Stimulated activated CD8-positive, alpha-beta memory T cell treated with anti-CD3 and anti-CD28 coated beads, Interleukin-4, amount 100 ng/mL, for 48 hours (primary cell): ENCODE measurements around the gene PXK.
A peak's percentile ranks its signal among the peaks of the same experiment; 100 is the strongest.

Experiments used
- DNase-seq: peaks from one replicate; pipeline ENCODE4 v3.0.0-alpha.2; 2020

Gene PXK

DNA sequence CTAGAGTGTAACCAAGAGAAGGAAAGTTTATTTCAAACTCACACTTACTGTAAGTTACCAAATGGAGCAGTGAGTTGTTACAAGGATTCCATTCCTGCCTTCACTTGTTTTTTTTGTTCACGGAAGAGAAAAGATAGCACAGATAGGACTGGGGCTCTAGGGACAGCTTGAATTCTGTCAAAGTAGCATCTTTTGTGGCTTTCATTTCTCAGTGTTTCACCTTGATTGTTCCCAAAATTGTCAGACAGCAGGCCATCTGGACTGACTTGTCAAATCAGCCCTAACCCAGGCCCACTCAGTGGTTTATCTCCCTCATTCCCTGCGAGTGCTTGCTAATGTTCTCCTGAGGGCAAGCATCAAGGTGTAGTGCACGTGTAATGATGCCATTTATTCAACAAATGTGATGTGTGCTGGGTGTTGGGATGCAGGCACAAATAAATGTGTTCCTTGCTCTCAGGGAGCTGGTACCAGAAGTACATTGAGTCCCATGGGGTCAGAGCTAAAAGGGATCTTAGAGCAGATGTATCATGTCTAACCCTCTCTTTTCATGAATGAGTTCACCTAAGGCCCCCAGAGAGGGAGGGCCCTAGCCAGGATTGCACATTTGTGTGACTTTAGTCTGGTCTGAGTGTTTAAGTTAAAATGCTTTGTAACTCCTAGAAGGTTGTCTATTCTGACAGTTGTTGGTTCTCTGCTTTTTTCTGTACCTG lies 51.8 kb downstream of the PXK start:
- no peak for DNase-seq

- DNase-seq: no peak
Measured at GRCh38 chr3:58386626-58387365, 54.1 kb downstream of the PXK start.

- DNase-seq: no peak
Measured at GRCh38 chr3:58387650-58388546, 55.2 kb downstream of the PXK start.

DNA sequence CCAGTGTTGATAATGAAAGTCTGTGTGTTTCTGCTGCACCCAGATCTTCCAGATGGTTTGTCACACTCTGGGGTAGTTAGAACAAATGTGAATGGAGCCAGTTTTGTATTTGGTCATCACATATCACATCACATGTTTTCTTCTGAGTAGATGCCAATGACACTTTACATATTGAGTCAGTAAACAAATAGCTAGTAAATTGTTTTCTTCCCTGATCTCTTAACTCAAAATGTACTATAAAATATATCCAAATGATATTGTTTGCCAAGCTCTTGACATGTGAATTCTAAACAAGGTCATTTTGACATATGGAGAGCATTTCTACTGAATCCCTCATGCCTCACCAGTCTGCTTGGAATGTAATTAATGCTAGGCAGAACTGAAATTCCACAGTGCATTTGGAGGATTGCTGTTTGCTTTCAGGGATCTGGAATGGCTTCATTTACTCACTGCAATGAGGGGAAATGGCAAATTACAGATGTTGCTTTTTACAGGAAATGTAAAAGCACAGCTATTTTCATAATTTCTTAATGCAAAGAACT lies 55.9 kb downstream of the PXK start:
- DNase-seq: no peak

GRCh38 chr3:58391156-58391865 lies 58.6 kb downstream of the PXK start:
- no peak for DNase-seq

DNA sequence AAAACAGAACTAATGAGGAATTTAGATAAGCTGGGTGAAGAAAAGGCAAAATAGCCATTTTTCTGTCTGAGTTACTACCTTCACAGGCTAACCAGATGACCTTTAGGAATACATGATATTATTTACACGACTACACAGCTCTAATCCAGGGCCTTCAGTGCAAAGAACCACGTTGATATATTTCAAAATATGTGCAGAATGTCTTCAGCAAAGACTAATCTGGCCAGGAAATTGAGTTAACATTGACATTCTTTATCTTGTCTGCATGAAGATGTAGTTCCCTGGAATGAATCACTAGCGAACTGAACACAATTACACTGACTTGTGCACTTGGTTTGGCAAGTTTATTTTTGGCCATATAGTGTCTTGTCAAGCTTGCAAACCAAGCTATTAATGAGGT lies 59.5 kb downstream of the PXK start:
- DNase-seq: no peak

GRCh38 chr3:58394339-58394738 lies 61.6 kb downstream of the PXK start:
- no peak for DNase-seq

DNA sequence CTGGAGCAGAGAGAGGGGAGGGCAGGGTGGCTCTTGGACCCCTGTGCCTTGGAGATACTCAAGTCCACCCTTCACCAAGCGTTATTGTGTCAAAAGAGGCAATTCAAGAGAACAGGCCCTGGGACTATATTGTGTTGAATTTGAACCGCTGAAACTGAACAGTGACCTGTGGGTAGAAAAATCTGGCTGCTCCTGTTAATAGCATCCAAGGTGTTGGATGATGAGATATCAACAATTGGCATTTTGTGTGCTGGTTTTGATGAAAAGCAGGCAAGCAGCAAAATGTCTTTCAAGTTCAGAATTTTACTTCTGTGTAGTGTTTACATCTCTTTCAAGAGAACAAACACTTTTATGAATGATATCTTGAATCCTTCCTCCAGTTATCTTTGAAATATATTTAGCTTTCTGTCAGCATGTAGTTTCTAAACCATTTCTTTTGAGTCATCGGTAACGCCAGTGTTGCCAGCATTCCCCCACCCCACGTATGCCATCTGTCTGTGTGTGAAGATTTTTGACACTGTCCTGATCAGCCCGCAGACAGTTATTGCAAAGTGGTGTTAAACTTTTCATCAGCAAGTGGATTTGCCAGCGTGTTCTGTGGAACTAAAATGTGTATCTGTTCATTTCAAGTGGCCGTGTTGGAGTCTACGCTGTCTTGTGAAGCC lies 66.1 kb downstream of the PXK start:
- DNase-seq: no peak

DNA sequence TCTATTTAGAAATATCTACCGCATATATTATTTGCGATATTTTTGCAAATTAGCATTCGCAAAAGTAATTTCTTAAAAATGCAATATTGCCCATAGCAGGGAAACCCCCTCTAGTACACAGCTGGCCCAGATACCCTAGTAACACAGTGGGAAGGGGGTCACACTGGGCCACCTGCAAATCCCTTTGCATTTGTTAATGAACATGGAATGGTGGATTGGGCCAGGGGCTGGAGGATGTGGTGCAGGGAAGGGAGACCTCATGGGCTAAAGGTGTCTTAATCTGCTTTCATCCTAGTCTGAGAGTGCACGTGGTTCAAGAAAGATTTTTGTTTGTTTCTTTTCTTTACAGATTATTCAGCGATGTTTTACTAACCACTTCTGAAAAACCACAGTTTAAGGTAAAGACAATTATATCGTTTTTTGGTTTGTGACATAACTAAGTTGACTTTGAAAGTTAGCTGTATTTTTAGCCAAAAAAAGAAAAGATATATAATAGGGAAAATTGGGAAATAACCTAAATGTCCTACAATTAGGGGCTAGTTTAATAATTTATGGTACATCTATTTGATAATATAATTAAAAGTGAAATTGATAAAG lies 70.9 kb downstream of the PXK start:
- DNase-seq: no peak

DNA sequence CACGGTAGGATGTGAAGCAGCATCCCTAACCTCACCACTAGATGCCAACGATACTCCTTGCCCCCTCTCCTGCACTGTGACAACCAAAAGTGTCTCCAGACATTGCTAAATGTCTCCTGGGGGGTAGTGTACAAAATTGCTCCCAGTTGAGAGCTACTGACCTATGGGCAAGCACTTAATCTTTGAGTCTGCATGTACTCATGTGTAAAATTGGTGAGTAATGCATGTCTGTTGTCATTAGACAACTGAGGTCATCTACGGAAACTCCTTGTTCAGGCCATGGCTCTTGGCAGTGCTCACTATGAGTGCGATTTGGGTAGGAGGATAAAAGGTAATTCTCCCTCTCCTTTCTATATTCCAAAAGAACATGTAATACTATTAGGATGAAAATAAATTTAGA lies 71.7 kb downstream of the PXK start:
- DNase-seq: no peak

DNA sequence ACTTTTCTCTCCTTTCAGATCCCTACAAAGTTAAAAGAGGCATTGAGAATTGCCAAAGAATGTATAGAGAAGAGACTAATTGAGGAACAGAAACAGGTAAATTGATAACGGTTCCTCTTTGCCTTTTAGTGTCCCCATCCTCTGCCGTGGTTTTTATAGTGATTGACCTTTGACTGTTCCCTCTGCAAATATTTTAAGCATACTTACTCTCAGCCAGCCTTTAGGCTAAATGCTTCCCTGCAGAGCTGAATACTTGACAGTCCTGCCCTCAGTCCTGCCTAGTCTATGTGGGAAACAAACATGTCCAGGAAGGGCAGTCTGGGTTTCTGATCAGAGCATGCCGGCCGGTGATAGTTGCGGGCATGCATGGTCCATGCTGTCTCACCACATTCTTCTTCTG lies 76.2 kb downstream of the PXK start:
- DNase-seq: no peak

DNA sequence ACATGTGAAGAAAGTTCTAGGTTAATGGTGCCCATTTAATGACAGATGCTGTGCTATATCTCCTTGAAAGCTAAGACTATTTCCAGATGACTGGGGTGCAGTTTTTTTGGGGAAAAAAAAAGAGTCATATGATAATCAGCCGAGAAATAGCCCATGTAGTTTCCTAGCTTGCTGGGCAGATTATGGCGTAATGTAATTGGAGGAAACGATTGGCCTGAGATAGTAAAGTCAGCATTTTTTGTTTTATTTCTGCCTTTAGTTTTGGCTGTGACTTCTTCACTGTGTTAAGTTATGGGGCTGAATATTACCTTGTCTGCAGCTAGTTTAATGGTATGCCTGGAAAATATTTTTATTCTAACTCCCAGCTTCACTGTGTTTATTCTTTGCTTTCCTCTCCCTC lies 77.0 kb downstream of the PXK start:
- no peak for DNase-seq

- DNase-seq: no peak
Measured at GRCh38 chr3:58411036-58411435, 78.3 kb downstream of the PXK start.

- no peak for DNase-seq
Measured at GRCh38 chr3:58411851-58412830, 79.4 kb downstream of the PXK start.

GRCh38 chr3:58414538-58415197 lies 82.0 kb downstream of the PXK start:
- DNase-seq: peak; percentile 55

DNA sequence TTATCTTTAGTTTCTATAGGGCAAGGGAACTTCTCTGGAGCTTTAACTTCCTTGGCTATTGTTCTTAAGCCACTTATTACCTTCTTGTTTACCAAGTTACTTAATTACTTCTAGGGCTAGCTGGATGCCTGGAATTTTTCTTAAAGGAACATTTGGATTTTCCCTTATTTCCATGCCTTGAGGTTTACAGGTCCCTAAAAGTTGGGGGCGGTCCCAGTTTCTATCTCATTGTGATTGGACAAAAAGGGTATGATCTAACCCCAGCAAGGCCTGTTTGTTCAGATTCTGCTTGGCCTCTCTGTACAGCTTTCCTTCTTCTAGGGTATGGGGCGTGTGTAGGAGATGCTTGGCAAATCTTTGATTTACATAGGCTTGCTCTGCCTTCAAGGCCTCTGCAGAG lies 83.5 kb downstream of the PXK start:
- DNase-seq: no peak

DNA sequence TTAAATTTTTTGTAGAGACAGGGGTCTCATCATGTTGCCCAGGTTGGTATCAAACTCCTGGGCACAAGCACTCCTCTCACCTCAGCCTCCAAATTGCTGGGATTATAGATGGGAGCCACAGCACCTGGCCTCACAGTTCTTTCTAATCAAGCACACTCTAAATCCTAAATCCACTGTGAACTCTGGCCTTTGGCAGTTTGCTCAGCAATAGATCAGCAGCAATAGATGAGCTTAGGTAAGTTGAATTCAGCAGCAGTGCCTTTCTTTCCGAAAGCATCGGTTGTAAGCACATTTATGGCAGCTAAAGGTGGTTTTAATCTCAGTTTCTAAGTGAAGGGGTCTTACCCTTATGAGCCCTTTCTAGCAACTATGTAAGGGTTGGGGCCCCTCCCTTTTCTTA lies 84.4 kb downstream of the PXK start:
- DNase-seq: no peak

DNA sequence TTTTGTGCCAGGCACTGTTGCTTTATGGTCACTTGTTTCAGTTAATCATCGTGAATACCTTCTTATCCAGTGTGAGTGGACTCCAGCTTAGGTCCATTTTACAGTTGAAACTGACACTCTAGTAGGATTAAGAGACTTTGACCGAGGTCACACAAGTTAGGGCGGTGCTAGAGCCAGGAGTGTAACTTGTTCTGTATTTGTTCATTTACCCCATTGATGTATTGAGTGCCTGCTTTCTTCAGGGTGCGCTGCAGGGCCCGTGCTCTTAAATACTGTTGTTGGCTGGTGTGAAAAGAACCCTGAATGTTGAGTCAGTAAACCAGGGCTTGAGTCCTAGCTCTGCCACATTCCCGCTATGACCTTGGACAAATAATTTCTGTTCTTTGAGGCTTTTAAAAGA lies 85.5 kb downstream of the PXK start:
- DNase-seq: no peak

GRCh38 chr3:58419780-58420507 lies 87.3 kb downstream of the PXK start:
- no peak for DNase-seq
